Right lobe of liver (tissue), 4 donors: ENCODE measurements around the gene SLC10A7.

Source experiments
- CTCF ChIP-seq, 4 donors: fragments of 200-600 bp in 3 of 4; fragments of 450-650 bp in 1 of 4; IDR thresholded peaks; one replicate each; pipeline versions ENCODE4 v1.5.1 to v1.8.0; 2016 to 2022; ENCODE audit warnings: antibody characterized with exemption in 4 of 4, mild to moderate bottlenecking in 2 of 4
- POLR2A ChIP-seq: fragments of 450-650 bp; IDR thresholded peaks from one replicate; pipeline ENCODE4 v1.6.1; 2017; ENCODE audit warnings: antibody characterized with exemption, mild to moderate bottlenecking
- donor health status: DM: no; HTN: no; CAD: no.
- donor health status: DM: no; HTN: no; CAD: no.
- donor health status: DM: no; HTN: yes; CAD: no.

- TF ChIP-seq CTCF (IDR thresholded peaks at IDR 0.05): no peak
- TF ChIP-seq POLR2A: no peak
These were observed 85.8 kb downstream of the SLC10A7 start for GRCh38 chr4:146435962-146436361.
